GM18520 (cell line): ENCODE results near the gene TTYH2.

Experiments used
- ATAC-seq: cut with Tn5 transposase; IDR thresholded peaks from one replicate; pipeline ENCODE4 v1.9.1; 2021; ENCODE audit not compliant: unreplicated experiment

The TTYH2 gene

GRCh38 chr17:74234486-74234885 lies 21.1 kb downstream of the TTYH2 start:
- ATAC-seq, result no peak

GRCh38 chr17:74235040-74235581 lies 21.7 kb downstream of the TTYH2 start:
- ATAC-seq, result no peak

- no peak for ATAC-seq
Observed at GRCh38 chr17:74235911-74236371, 22.6 kb downstream of the TTYH2 start.

GRCh38 chr17:74237321-74237720 lies 23.9 kb downstream of the TTYH2 start:
- ATAC-seq, result no peak

GRCh38 chr17:74239172-74239571 lies 25.8 kb downstream of the TTYH2 start:
- ATAC-seq, result no peak

GRCh38 chr17:74240618-74241205 lies 27.3 kb downstream of the TTYH2 start:
- no peak for ATAC-seq

- no peak for ATAC-seq
Observed at GRCh38 chr17:74241431-74241830, 28.1 kb downstream of the TTYH2 start.

- ATAC-seq, result no peak
Observed at GRCh38 chr17:74241847-74242246, 28.5 kb downstream of the TTYH2 start.

- no peak for ATAC-seq
Observed at GRCh38 chr17:74243013-74243755, 29.8 kb downstream of the TTYH2 start.

- ATAC-seq, result no peak
Observed at GRCh38 chr17:74244128-74244527, 30.8 kb downstream of the TTYH2 start.

GRCh38 chr17:74244548-74244947 lies 31.2 kb downstream of the TTYH2 start:
- ATAC-seq, result no peak

- no peak for ATAC-seq
Observed at GRCh38 chr17:74245145-74245831, 31.9 kb downstream of the TTYH2 start.

- ATAC-seq, result no peak
Observed at GRCh38 chr17:74245871-74246270, 32.5 kb downstream of the TTYH2 start.

- ATAC-seq, result no peak
Observed at GRCh38 chr17:74249590-74250270, 36.4 kb downstream of the TTYH2 start.

- ATAC-seq, result no peak
Observed at GRCh38 chr17:74250324-74250995, 37.1 kb downstream of the TTYH2 start.

- ATAC-seq, result no peak
Observed at GRCh38 chr17:74251051-74251450, 37.7 kb downstream of the TTYH2 start.

GRCh38 chr17:74251569-74251968 lies 38.2 kb downstream of the TTYH2 start:
- ATAC-seq, result no peak

GRCh38 chr17:74252211-74252610 lies 38.8 kb downstream of the TTYH2 start:
- no peak for ATAC-seq

- ATAC-seq, result no peak
Observed at GRCh38 chr17:74253036-74253435, 39.7 kb downstream of the TTYH2 start.

GRCh38 chr17:74257311-74257710 lies 43.9 kb downstream of the TTYH2 start:
- no peak for ATAC-seq
